Uterus (tissue), 4 donors: ENCODE results near the gene GALNT9. TPM values are rescaled to one million over a fixed set of nuclear protein-coding genes. Genes with fewer than 3 reads are reported as not detected.

Experiments
- DNase-seq, 2 donors: peaks; one replicate each; pipeline ENCODE4 v3.0.0-alpha.2; 2019 to 2020
- H3K27ac ChIP-seq, 2 donors: fragments of 200-600 bp; sonication (generic); 1 replicate in 1 of 2; 2 replicates in 1 of 2; pipeline ENCODE4 v1.5.1; 2016 to 2018
- H3K27me3 ChIP-seq, 2 donors: fragments of 200-600 bp; sonication (generic); one replicate each; pipeline ENCODE4 v1.5.1; 2018 to 2019; ENCODE audit warnings: control low read depth in 1 of 2
- H3K36me3 ChIP-seq, 2 donors: fragments of 200-600 bp; sonication (generic); one replicate each; pipeline ENCODE4 v1.5.1; 2019; ENCODE audit warnings: control low read depth in 1 of 2
- H3K4me1 ChIP-seq, 2 donors: fragments of 200-600 bp; sonication (generic); one replicate each; pipeline ENCODE4 v1.5.1; 2018 to 2019; ENCODE audit warnings: control low read depth in 1 of 2
- H3K4me3 ChIP-seq, 2 donors: fragments of 200-600 bp; sonication (generic); 1 replicate in 1 of 2; 2 replicates in 1 of 2; pipeline ENCODE4 v1.5.1; 2018 to 2019; ENCODE audit warnings: mild to moderate bottlenecking in 1 of 2
- H3K9me3 ChIP-seq, 2 donors: fragments of 200-600 bp; sonication (generic); one replicate each; pipeline ENCODE4 v1.5.1; 2019; ENCODE audit warnings: control low read depth in 1 of 2
- POLR2A ChIP-seq, 2 donors: fragments of 450-650 bp; IDR thresholded peaks; one replicate each; pipeline ENCODE4 v1.6.1; 2016; ENCODE audit warnings: antibody characterized with exemption in 2 of 2, mild to moderate bottlenecking in 1 of 2, moderate library complexity in 1 of 2
- intact Hi-C: fragments of 100-400 bp; cut with DNase I; formaldehyde crosslinking; loops from one replicate; pipeline ENCODE4 v1.15.1; 2023; ENCODE audit warnings: low total_unique reads
- total RNA-seq, 4 donors: library from RNA; depleted of rRNA in 3 of 4; stranded (reverse); fragments of >200 nt in 3 of 4; gene quantifications; one replicate each; pipeline versions ENCODE4 v1.1.0 to v1.2.4, GENCODE V29; 2014 to 2023
- TF ChIP-seq, protein P1 (sequence below), 4 experiments: fragments of 200-600 bp in 2 of 4; fragments of 450-650 bp in 2 of 4; sonication (generic) in 2 of 4; IDR thresholded peaks; one replicate each; pipeline ENCODE4 v1.5.1; 2016 to 2019; ENCODE audit warnings: antibody characterized with exemption in 4 of 4, mild to moderate bottlenecking in 2 of 4, moderate library complexity in 1 of 4
- donor health status: DM: yes; HTN: yes; CAD: no.

The GALNT9 gene
- total RNA-seq, 4 donors from 2014 or later, result 1.5 to 4.3 TPM; not detected in 2

DNA sequence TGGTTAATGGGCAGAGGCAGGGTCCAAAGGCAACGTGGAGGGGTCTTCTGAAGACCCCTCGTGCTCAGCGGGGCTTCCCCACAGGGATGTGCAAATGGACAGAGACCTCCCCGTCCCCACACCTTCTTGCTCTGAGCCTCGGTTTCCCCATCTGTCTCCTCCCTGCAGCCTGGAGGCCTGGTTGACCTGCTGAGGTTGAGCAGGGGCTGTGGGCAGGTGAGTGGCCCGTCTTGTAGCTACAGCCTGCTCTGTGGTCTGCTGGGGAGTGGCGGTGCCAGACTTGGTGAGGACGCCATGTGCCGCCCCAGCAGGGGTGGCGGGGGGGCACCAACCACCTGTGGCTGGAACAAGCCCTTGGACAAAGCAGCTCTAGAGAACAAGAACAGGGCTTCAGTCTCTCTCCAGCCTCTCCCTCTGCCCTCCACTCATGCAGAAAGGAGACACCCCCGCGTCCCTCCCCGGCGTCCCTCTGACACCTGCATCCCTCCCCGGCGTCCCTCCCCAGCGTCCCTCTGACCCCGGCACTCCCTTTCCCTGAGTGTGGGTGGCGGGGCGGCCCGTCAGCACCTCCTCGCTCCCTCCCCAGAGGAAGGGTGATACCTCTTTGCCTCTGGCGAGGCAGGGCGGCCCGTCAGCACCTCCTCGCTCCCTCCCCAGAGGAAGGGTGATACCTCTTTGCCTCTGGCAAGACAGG, 101.5 kb downstream of the GALNT9 start:
- H3K9me3 ChIP-seq, result no peaks in the 10 kb centered on the region
- no peak overlapping the region for H3K27ac ChIP-seq
- no peaks in the 10 kb centered on the region for H3K4me1 ChIP-seq
- peaks cover 0 to 14% of the 10 kb centered on the region in 2 donors for H3K27me3 ChIP-seq
- TF ChIP-seq POLR2A (IDR thresholded peaks at IDR 0.05), result no peak
- TF ChIP-seq, protein P1, sequence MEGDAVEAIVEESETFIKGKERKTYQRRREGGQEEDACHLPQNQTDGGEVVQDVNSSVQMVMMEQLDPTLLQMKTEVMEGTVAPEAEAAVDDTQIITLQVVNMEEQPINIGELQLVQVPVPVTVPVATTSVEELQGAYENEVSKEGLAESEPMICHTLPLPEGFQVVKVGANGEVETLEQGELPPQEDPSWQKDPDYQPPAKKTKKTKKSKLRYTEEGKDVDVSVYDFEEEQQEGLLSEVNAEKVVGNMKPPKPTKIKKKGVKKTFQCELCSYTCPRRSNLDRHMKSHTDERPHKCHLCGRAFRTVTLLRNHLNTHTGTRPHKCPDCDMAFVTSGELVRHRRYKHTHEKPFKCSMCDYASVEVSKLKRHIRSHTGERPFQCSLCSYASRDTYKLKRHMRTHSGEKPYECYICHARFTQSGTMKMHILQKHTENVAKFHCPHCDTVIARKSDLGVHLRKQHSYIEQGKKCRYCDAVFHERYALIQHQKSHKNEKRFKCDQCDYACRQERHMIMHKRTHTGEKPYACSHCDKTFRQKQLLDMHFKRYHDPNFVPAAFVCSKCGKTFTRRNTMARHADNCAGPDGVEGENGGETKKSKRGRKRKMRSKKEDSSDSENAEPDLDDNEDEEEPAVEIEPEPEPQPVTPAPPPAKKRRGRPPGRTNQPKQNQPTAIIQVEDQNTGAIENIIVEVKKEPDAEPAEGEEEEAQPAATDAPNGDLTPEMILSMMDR (IDR thresholded peaks at IDR 0.05), result no peak
- no peaks in the 10 kb centered on the region for H3K36me3 ChIP-seq
- intact Hi-C loops, result no loop called here
- H3K4me3 ChIP-seq, result no peak overlapping the region
- no peak for DNase-seq

DNA sequence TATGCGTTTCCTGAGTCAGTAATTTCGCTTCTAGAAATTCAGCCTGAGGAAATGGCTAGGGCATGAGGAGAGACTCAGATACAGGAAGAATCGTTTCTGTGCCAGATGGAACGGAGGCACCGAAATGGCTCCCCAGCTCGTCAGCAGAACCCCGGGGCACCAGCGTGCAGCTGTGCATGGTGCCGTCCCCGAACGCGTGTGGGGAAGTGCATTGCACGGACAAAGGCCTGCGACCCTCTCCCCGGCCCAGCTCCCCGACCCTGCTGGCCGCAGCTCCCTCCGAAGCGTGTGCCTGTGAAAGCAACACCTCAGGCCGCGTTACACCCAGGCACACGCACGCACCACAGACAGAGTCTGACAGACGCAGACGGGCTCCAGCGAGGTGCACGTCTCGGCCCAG, 102.3 kb downstream of the GALNT9 start:
- no peak for DNase-seq
- intact Hi-C loops, result no loop called here
- Histone ChIP-seq H3K27ac (no peak overlapping the region), H3K9me3 (no peaks in the 10 kb centered on the region), H3K36me3 (no peaks in the 10 kb centered on the region), H3K4me1 (no peaks in the 10 kb centered on the region), H3K27me3 (peaks cover 0 to 14% of the 10 kb centered on the region in 2 donors), H3K4me3 (no peak overlapping the region)
- TF ChIP-seq, protein P1 (IDR thresholded peaks at IDR 0.05), result no peak
- no peak for TF ChIP-seq POLR2A (IDR thresholded peaks at IDR 0.05)

- intact Hi-C loops, result no loop called here
- no peak overlapping the region for H3K27ac ChIP-seq
- H3K9me3 ChIP-seq, result no peaks in the 10 kb centered on the region
- peaks cover 0 to 14% of the 10 kb centered on the region in 2 donors for H3K27me3 ChIP-seq
- H3K4me3 ChIP-seq, result no peak overlapping the region
- no peaks in the 10 kb centered on the region for H3K4me1 ChIP-seq
- TF ChIP-seq, protein P1 (IDR thresholded peaks at IDR 0.05), result no peak
- TF ChIP-seq POLR2A (IDR thresholded peaks at IDR 0.05), result no peak
- H3K36me3 ChIP-seq, result no peaks in the 10 kb centered on the region
- no peak for DNase-seq
These were observed 102.8 kb downstream of the GALNT9 start for GRCh38 chr12:132226604-132227003.

DNA sequence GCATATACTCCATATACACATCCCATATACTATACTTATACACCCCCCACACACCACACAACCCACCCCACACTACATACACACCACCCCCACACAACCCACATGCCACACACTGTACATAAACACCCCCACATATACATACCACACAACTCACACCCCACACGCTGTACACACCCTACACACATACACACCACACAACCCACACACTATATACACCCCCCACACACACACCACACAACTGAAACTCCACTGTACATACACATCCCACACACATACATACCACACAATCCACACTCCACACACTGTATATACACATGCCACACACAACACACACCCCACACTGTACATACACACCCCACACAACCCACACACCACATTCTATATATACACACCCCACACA, 104.2 kb downstream of the GALNT9 start:
- Histone ChIP-seq H3K36me3 (no peaks in the 10 kb centered on the region), H3K27me3 (peaks cover 0 to 14% of the 10 kb centered on the region in 2 donors), H3K9me3 (no peaks in the 10 kb centered on the region), H3K27ac (no peak overlapping the region), H3K4me1 (no peaks in the 10 kb centered on the region), H3K4me3 (no peak overlapping the region)
- no peak for TF ChIP-seq POLR2A (IDR thresholded peaks at IDR 0.05)
- TF ChIP-seq, protein P1 (IDR thresholded peaks at IDR 0.05), result no peak
- intact Hi-C loops, result no loop called here
- no peak for DNase-seq

DNA sequence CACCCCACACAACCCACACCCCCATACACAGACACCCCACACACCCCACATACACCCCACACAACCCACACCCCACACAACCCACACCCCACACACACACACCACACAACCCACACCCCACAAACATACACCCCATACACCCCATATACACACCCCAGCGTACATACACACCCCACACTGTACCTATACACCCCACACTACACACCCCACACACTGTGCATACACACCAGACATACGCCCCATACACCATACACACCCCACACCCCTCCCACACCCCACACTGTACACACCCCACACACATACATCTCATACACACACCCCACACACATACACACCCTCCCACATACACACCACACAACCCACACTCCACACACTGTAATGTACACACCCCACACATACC, 104.9 kb downstream of the GALNT9 start:
- DNase-seq, result no peak
- H3K4me1 ChIP-seq, result no peaks in the 10 kb centered on the region
- H3K27ac ChIP-seq, result no peak overlapping the region
- TF ChIP-seq POLR2A (IDR thresholded peaks at IDR 0.05), result no peak
- TF ChIP-seq, protein P1 (IDR thresholded peaks at IDR 0.05), result no peak
- no peaks in the 10 kb centered on the region for H3K9me3 ChIP-seq
- peaks cover 0 to 14% of the 10 kb centered on the region in 2 donors for H3K27me3 ChIP-seq
- H3K36me3 ChIP-seq, result no peaks in the 10 kb centered on the region
- no peak overlapping the region for H3K4me3 ChIP-seq
- intact Hi-C loops, result no loop called here
